Common myeloid progenitor, CD34-positive (primary cell): Measurements from ENCODE around the gene TMEM63A.
"Not testable (repeated sequence)": the region's sequence is repeated elsewhere in the genome, so short reads cannot be mapped to it uniquely, and the experiment has no call there.

Experiments
- CTCF ChIA-PET: fragments of 350-600 bp; sonication (Branson Sonifier 250); formaldehyde crosslinking; loops from one replicate; lab custom pipeline; 2021; ENCODE audit warnings: antibody characterized with exemption; lab: Charles Lee
- POLR2A ChIA-PET: fragments of 350-600 bp; sonication (Branson Sonifier 250); formaldehyde crosslinking; loops from one replicate; lab custom pipeline; 2021; ENCODE audit warnings: antibody characterized with exemption; lab: Charles Lee
- DNase-seq, 3 donors: peaks; one replicate each; pipeline versions ENCODE4 v3.0.0 to v3.0.0-alpha.2; 2013
- H3K27ac ChIP-seq, 2 experiments: 1 replicate in 1 of 2; 2 replicates in 1 of 2; pipeline ENCODE4 v1.7.0; 2013; ENCODE audit warnings: inconsistent platforms in 2 of 2, low read length in 2 of 2, mild to moderate bottlenecking in 2 of 2, low read depth in 1 of 2, moderate library complexity in 1 of 2; ENCODE audit not compliant: severe bottlenecking in 2 of 2, insufficient read depth in 1 of 2, poor library complexity in 1 of 2
- H3K27me3 ChIP-seq, 5 experiments: replicated peaks in 2 of 5; 1 replicate in 3 of 5; 2 replicates in 2 of 5; pipeline versions ENCODE4 v1.6.1 to v1.7.0; 2013; ENCODE audit warnings: low read length in 4 of 5, mild to moderate bottlenecking in 2 of 5, moderate library complexity in 2 of 5, inconsistent platforms in 1 of 5; ENCODE audit not compliant: insufficient read depth in 5 of 5, control insufficient read depth in 4 of 5
- H3K36me3 ChIP-seq, 4 experiments: 1 replicate in 2 of 4; 2 replicates in 2 of 4; pipeline versions ENCODE4 v1.6.1 to v1.7.0; 2013; ENCODE audit warnings: low read length in 3 of 4, control low read depth in 1 of 4, mild to moderate bottlenecking in 1 of 4; ENCODE audit not compliant: control insufficient read depth in 4 of 4, insufficient read depth in 4 of 4
- H3K4me1 ChIP-seq, 4 experiments: 1 replicate in 3 of 4; 2 replicates in 1 of 4; pipeline versions ENCODE4 v1.6.1 to v1.7.1; 2013; ENCODE audit warnings: low read length in 3 of 4, mild to moderate bottlenecking in 3 of 4, control low read depth in 1 of 4, inconsistent platforms in 1 of 4, moderate library complexity in 1 of 4; ENCODE audit not compliant: control insufficient read depth in 4 of 4, insufficient read depth in 4 of 4; ENCODE audit errors: control extremely low read depth in 1 of 4
- H3K4me3 ChIP-seq, 7 experiments: 1 replicate in 4 of 7; 2 replicates in 3 of 7; pipeline versions ENCODE4 v1.5.1 to v1.7.0; 2013; ENCODE audit warnings: mild to moderate bottlenecking in 7 of 7, low read length in 6 of 7, moderate library complexity in 6 of 7, inconsistent platforms in 2 of 7, low read depth in 2 of 7, control low read depth in 1 of 7; ENCODE audit not compliant: insufficient read depth in 4 of 7, control insufficient read depth in 1 of 7; ENCODE audit errors: extremely low read depth in 1 of 7
- H3K9me3 ChIP-seq, 5 experiments: 1 replicate in 4 of 5; 2 replicates in 1 of 5; pipeline versions ENCODE4 v1.6.1 to v1.7.1; 2013; ENCODE audit warnings: low read length in 4 of 5, mild to moderate bottlenecking in 2 of 5, inconsistent platforms in 1 of 5, low read depth in 1 of 5, moderate library complexity in 1 of 5; ENCODE audit not compliant: control insufficient read depth in 4 of 5, insufficient read depth in 2 of 5; ENCODE audit errors: control extremely low read depth in 1 of 5
- WGBS: methylation state at CpG from one replicate; pipeline ENCODE4 v1.1.5; 2013; ENCODE audit not compliant: insufficient coverage; 5-methylcytosine and 5-hydroxymethylcytosine counted together

Gene TMEM63A

GRCh38 chr1:225806736-225807135, 75.4 kb downstream of the TMEM63A start:
- H3K27ac ChIP-seq, POLR2A ChIA-PET: not testable (repeated sequence)
- CTCF ChIA-PET = interaction anchor here (1.8 kb wide), 1 partner anchor 29 kb away, joined by 4 read pairs; the partner anchor contains the start of gene SRP9

GRCh38 chr1:225806249-225806648, 75.9 kb downstream of the TMEM63A start:
- no CpG with 5 or more reads among the region's 1 CpG for WGBS
- H3K4me3 ChIP-seq = no peak overlapping the region
- ChIA-PET CTCF (interaction anchor here (1.8 kb wide), 1 partner anchor 29 kb away, joined by 4 read pairs; the partner anchor contains the start of gene SRP9), POLR2A (no interaction called here)
- H3K36me3 ChIP-seq = no peaks in the 10 kb centered on the region
- H3K9me3 ChIP-seq = no peaks in the 10 kb centered on the region
- H3K4me1 ChIP-seq = peaks cover 0 to 13% (median 7%) of the 10 kb centered on the region in 4 experiments
- DNase-seq = no peak
- H3K27me3 ChIP-seq = peaks cover 0 to 6% (median 0%) of the 10 kb centered on the region in 5 experiments
- no peak overlapping the region for H3K27ac ChIP-seq

More at GRCh38 chr1:225806736-225807135, 75.4 kb downstream of the TMEM63A start:
- H3K4me1 ChIP-seq = peaks cover 0 to 14% (median 7%) of the 10 kb centered on the region in 4 experiments
- H3K27me3 ChIP-seq, H3K4me3 ChIP-seq, H3K9me3 ChIP-seq, DNase-seq, H3K36me3 ChIP-seq: not testable (repeated sequence)
- 100% methylated on average over 1 of the region's 3 CpGs for WGBS

- CTCF ChIA-PET = interaction anchor here (1.0 kb wide), 1 partner anchor 186 kb away, joined by 3 read pairs; no protein-coding TSS in a partner anchor
- H3K4me1 ChIP-seq, H3K27me3 ChIP-seq, H3K9me3 ChIP-seq, POLR2A ChIA-PET, H3K36me3 ChIP-seq, H3K27ac ChIP-seq, DNase-seq, H3K4me3 ChIP-seq: not testable (repeated sequence)
- 97% methylated on average over 6 of the region's 7 CpGs for WGBS
Observed at GRCh38 chr1:225801146-225801545, 81.0 kb downstream of the TMEM63A start.

- CTCF ChIA-PET, H3K27me3 ChIP-seq, POLR2A ChIA-PET: not testable (repeated sequence)
Observed at GRCh38 chr1:225796097-225796496, 86.1 kb downstream of the TMEM63A start.

More at GRCh38 chr1:225796097-225796496, 86.1 kb downstream of the TMEM63A start:
- peaks cover 6 to 35% (median 10%) of the 10 kb centered on the region in 4 experiments for H3K36me3 ChIP-seq
- peaks cover 1 to 18% (median 4%) of the 10 kb centered on the region in 5 experiments for H3K9me3 ChIP-seq
- not testable (repeated sequence) for H3K4me1 ChIP-seq, DNase-seq, H3K4me3 ChIP-seq, H3K27ac ChIP-seq
- 99% methylated on average over 11 of the region's 18 CpGs for WGBS
